ENCODE results near the gene DLAT. TPM values are rescaled to one million over a fixed set of nuclear protein-coding genes. Genes with fewer than 3 reads are reported as not detected.
"Not testable (repeated sequence)": the region's sequence is repeated elsewhere in the genome, so short reads cannot be mapped to it uniquely, and the experiment has no call there.

Gene DLAT
- polyA plus RNA-seq, 3 donors, result 5.8 to 14.6 (median 11.5) TPM

- Histone ChIP-seq H3K27me3 (ENCODE audit: control insufficient read depth in 2 of 2, insufficient read depth in 2 of 2, low read length in 2 of 2) (no peaks in the 10 kb centered on the region), H3K27ac (ENCODE audit: low read depth in 1 of 2, low read length in 2 of 2) (peak overlapping the region; percentile 67 to 85), H3K36me3 (replicated peaks in 1 of 2; ENCODE audit: control insufficient read depth in 1 of 2, insufficient read depth in 2 of 2, low read length in 2 of 2) (peaks cover 28 to 29% of the 10 kb centered on the region in 2 donors), H3K4me1 (ENCODE audit: control insufficient read depth in 1 of 2, insufficient read depth in 2 of 2, low read length in 2 of 2) (peaks cover 13 to 19% of the 10 kb centered on the region in 2 donors), H3K4me2 (replicated peaks; ENCODE audit: extremely low read depth, low read length, poor library complexity, severe bottlenecking) (peak overlapping the region; percentile 94), H3K9me3 (replicated peaks in 1 of 2; ENCODE audit: control insufficient read depth in 1 of 2, insufficient read depth in 1 of 2, low read length in 2 of 2) (no peaks in the 10 kb centered on the region), H4K20me1 (ENCODE audit: insufficient read depth, low read length) (no peaks in the 10 kb centered on the region), H3K79me2 (ENCODE audit: insufficient read depth, low read length) (peaks cover 9% of the 10 kb centered on the region), H2AFZ (ENCODE audit: insufficient read depth, low read depth, low read length, poor library complexity, severe bottlenecking) (peak overlapping the region; percentile 93), H3K9ac (ENCODE audit: insufficient read depth, low read length, poor library complexity, severe bottlenecking) (peak overlapping the region; percentile 76), H3K4me3 (replicated peaks in 1 of 3; ENCODE audit: low read depth in 2 of 3, low read length in 3 of 3) (peak overlapping the region; percentile 78 to 91 (median 85))
- H3K27ac Mint-ChIP-seq, result peak overlapping the region; percentile 92 to 99 (median 95)
- peaks cover 18% of the 10 kb centered on the region for H3K4me1 Mint-ChIP-seq
- peaks cover 0 to 2% (median 0%) of the 10 kb centered on the region in 7 donors for H3K9me3 Mint-ChIP-seq
- intact Hi-C loops (cut with micrococcal nuclease), result loop anchor here in 1 of 2 donors (10.0 kb wide), 1 partner anchor 91 kb away; the partner anchor contains the start of gene DIXDC1
- H3K36me3 Mint-ChIP-seq, result peaks cover 24 to 26% of the 10 kb centered on the region in 2 donors
- H3K27me3 Mint-ChIP-seq (ENCODE audit: low read depth in 3 of 3), result no peaks in the 10 kb centered on the region
- no peak for DNase-seq
- no peak for TF ChIP-seq CTCF (IDR thresholded peaks at IDR 0.05)
- peak overlapping the region; percentile 99 to 100 for H3K4me3 Mint-ChIP-seq
- WGBS (ENCODE audit: insufficient coverage), result 0% methylated on average over 8 of the region's 8 CpGs
Measured at GRCh38 chr11:112025707-112026106, 499 bp downstream of the DLAT start.

DNA sequence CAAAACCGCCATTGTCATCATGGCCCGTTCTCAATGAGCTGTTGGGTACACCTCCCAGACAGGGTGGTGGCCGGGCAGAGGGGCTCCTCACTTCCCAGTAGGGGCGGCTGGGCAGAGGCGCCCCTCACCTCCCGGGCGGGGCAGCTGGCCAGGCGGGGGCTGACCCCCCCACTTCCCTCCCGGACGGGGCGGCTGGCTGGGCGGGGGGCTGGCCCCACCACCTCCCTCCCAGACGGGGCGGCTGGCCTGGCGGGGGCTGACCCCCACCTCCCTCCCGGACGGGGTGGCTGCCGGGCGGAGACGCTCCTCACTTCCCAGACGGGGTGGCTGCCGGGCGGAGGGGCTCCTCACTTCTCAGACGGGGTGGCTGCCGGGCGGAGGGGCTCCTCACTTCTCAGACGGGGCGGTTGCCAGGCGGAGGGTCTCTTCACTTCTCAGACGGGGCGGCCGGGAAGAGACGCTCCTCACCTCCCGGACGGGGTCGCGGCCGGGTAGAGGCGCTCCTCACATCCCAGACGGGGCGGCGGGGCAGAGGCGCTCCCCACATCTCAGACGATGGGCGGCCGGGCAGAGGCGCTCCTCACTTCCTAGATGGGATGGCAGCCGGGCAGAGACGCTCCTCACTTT lies 1.7 kb downstream of the DLAT start:
- peaks cover 32 to 40% of the 10 kb centered on the region in 2 donors for H3K36me3 ChIP-seq (replicated peaks in 1 of 2; ENCODE audit: control insufficient read depth in 1 of 2, insufficient read depth in 2 of 2, low read length in 2 of 2)
- DNase-seq; H3K9me3 Mint-ChIP-seq; H3K27me3 ChIP-seq (ENCODE audit: control insufficient read depth in 2 of 2, insufficient read depth in 2 of 2, low read length in 2 of 2); H3K27ac ChIP-seq (ENCODE audit: low read depth in 1 of 2, low read length in 2 of 2); H3K79me2 ChIP-seq (ENCODE audit: insufficient read depth, low read length); H3K4me3 Mint-ChIP-seq; H3K9me3 ChIP-seq (replicated peaks in 1 of 2; ENCODE audit: control insufficient read depth in 1 of 2, insufficient read depth in 1 of 2, low read length in 2 of 2); H3K4me3 ChIP-seq (replicated peaks in 1 of 3; ENCODE audit: low read depth in 2 of 3, low read length in 3 of 3); H2AFZ ChIP-seq (ENCODE audit: insufficient read depth, low read depth, low read length, poor library complexity, severe bottlenecking); H3K27me3 Mint-ChIP-seq (ENCODE audit: low read depth in 3 of 3); H3K27ac Mint-ChIP-seq; H4K20me1 ChIP-seq (ENCODE audit: insufficient read depth, low read length); H3K9ac ChIP-seq (ENCODE audit: insufficient read depth, low read length, poor library complexity, severe bottlenecking); H3K4me2 ChIP-seq (replicated peaks; ENCODE audit: extremely low read depth, low read length, poor library complexity, severe bottlenecking): not testable (repeated sequence)
- Mint-ChIP-seq H3K4me1 (peaks cover 18% of the 10 kb centered on the region), H3K36me3 (peaks cover 29 to 32% of the 10 kb centered on the region in 2 donors)
- peaks cover 13 to 19% of the 10 kb centered on the region in 2 donors for H3K4me1 ChIP-seq (ENCODE audit: control insufficient read depth in 1 of 2, insufficient read depth in 2 of 2, low read length in 2 of 2)
- WGBS (ENCODE audit: insufficient coverage), result no CpG with 5 or more reads among the region's 49 CpGs
- intact Hi-C loops (cut with micrococcal nuclease), result loop anchor here in 1 of 2 donors (10.0 kb wide), 1 partner anchor 92 kb away; the partner anchor contains the start of gene DIXDC1
